K562 (cell line): Measurements from ENCODE around the gene TTLL10. TPM values are rescaled to one million over a fixed set of nuclear protein-coding genes. Genes with fewer than 3 reads are reported as not detected.

ENCODE experiments used
- CBFA2T3 ChIP-seq: fragments of 450-650 bp; IDR thresholded peaks from 2 replicates; pipeline ENCODE4 v1.6.1; 2017
- EGR1 ChIP-seq: fragments of 450-650 bp; conservative IDR thresholded peaks from 2 replicates; pipeline ENCODE4 v1.6.1; 2017; ENCODE audit warnings: mild to moderate bottlenecking
- FOXP1 ChIP-seq: sonication (generic); formaldehyde crosslinking; IDR thresholded peaks from 2 replicates; pipeline ENCODE4 v1.8.0; 2022; ENCODE audit warnings: mild to moderate bottlenecking, missing genetic modification reagents
- MTA3 ChIP-seq: fragments of 450-650 bp; formaldehyde crosslinking; IDR thresholded peaks from 2 replicates; pipeline ENCODE4 v1.6.1; 2017; ENCODE audit warnings: mild to moderate bottlenecking, borderline replicate concordance
- NCOA6 ChIP-seq: fragments of 450-650 bp; IDR thresholded peaks from 2 replicates; pipeline ENCODE4 v1.6.1; 2017; ENCODE audit warnings: mild to moderate bottlenecking
- NEUROD1 ChIP-seq: fragments of 150-350 bp; IDR thresholded peaks from 2 replicates; pipeline ENCODE4 v1.6.1; 2014; ENCODE audit warnings: borderline replicate concordance, low read length, low read depth; ENCODE audit not compliant: partially characterized antibody
- SPI1 ChIP-seq: IDR thresholded peaks from 2 replicates; pipeline ENCODE4 v1.6.1; 2011; ENCODE audit warnings: low read depth, low read length, control low read depth, borderline replicate concordance
- ZC3H4 ChIP-seq: sonication (generic); formaldehyde crosslinking; IDR thresholded peaks from 2 replicates; pipeline ENCODE4 v1.9.0; 2021; ENCODE audit warnings: missing genetic modification reagents, borderline replicate concordance
- ZNF121 ChIP-seq: sonication (generic); formaldehyde crosslinking; conservative IDR thresholded peaks from 2 replicates; pipeline ENCODE4 v1.8.0; 2022; ENCODE audit warnings: missing genetic modification reagents
- polyA plus RNA-seq, 8 experiments: library from polyadenylated mRNA; depleted of rRNA in 4 of 8; stranded (reverse) in 5 of 8; unstranded in 3 of 8; fragments of >200 nt; fragmentation: Nextera tagmentation in 2 of 8; fragmentation: Illumina TruSeq in 1 of 8; extraction: Ambion mirVana in 2 of 8; extraction: Trizol in 1 of 8; gene quantifications; 2 replicates each; pipeline versions ENCODE4 v1.2.1 to v1.2.3, GENCODE V29; 2011 to 2014; ENCODE audit warnings: inconsistent platforms in 1 of 8, missing spikeins in 1 of 8
- total RNA-seq, 7 experiments: library from RNA; depleted of rRNA in 6 of 7; stranded (reverse); fragments of >200 nt in 6 of 7; fragmentation: Illumina TruSeq in 2 of 7; extraction: Trizol in 2 of 7; gene quantifications; 2 replicates each; pipeline versions ENCODE4 v1.2.1 to v1.2.3, GENCODE V29; 2011 to 2021; ENCODE audit warnings: low replicate concordance in 1 of 7
- TF ChIP-seq, protein P1 (sequence below): fragments of 250-450 bp; sonication (Bioruptor Pico); IDR thresholded peaks from 2 replicates; pipeline ENCODE4 v1.4.0; 2020
- TF ChIP-seq, protein P2 (sequence below): sonication (generic); formaldehyde crosslinking; IDR thresholded peaks from 2 replicates; pipeline ENCODE4 v1.9.0; 2022; ENCODE audit warnings: mild to moderate bottlenecking, missing genetic modification reagents
- TF ChIP-seq, protein P3 (sequence below): sonication (generic); formaldehyde crosslinking; IDR thresholded peaks from 2 replicates; pipeline ENCODE4 v1.8.0; 2022; ENCODE audit warnings: mild to moderate bottlenecking, missing genetic modification reagents

The TTLL10 gene
- total and polyA plus RNA-seq, 9 of the 15 experiments (the other 6 are each of a cell fraction or from before 2014, with no cell fraction given), result not detected

DNA sequence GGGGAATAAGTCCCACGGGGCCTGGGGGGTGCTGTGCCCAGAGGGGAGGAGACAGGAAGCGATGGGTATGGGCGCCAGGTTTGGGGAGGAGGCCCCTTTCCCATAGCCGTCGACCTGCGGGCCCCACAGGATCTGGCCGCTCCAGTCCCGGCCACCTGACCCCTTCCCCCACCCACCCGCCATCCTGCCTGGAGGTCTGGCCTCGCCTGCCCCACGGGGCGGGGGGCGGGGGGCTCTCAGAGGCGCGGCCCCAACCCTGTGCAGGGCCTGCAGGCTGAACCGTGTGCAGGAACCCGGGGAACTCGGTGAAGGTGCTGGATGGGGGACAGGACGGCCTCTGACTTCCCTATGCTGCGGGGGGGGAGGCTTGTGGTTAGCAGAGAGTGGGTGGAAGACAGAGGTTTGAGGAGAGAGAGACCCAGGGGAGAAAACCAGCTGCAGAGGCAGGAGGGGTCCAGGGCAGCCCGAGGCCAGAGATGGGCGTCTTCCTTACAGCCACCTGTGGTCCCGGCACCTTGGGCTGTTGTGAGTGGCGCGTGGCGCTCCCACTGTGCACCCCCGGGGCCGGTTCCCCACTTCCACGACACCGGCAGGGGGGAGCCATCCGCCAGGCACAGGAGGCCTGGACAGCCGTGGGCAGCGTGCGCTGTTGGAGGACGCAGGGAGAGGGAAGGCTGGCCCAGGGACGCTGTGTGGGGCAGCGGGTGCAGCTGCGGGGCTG lies 35.2 kb downstream of the TTLL10 start (continued):
- TF ChIP-seq, protein P1, sequence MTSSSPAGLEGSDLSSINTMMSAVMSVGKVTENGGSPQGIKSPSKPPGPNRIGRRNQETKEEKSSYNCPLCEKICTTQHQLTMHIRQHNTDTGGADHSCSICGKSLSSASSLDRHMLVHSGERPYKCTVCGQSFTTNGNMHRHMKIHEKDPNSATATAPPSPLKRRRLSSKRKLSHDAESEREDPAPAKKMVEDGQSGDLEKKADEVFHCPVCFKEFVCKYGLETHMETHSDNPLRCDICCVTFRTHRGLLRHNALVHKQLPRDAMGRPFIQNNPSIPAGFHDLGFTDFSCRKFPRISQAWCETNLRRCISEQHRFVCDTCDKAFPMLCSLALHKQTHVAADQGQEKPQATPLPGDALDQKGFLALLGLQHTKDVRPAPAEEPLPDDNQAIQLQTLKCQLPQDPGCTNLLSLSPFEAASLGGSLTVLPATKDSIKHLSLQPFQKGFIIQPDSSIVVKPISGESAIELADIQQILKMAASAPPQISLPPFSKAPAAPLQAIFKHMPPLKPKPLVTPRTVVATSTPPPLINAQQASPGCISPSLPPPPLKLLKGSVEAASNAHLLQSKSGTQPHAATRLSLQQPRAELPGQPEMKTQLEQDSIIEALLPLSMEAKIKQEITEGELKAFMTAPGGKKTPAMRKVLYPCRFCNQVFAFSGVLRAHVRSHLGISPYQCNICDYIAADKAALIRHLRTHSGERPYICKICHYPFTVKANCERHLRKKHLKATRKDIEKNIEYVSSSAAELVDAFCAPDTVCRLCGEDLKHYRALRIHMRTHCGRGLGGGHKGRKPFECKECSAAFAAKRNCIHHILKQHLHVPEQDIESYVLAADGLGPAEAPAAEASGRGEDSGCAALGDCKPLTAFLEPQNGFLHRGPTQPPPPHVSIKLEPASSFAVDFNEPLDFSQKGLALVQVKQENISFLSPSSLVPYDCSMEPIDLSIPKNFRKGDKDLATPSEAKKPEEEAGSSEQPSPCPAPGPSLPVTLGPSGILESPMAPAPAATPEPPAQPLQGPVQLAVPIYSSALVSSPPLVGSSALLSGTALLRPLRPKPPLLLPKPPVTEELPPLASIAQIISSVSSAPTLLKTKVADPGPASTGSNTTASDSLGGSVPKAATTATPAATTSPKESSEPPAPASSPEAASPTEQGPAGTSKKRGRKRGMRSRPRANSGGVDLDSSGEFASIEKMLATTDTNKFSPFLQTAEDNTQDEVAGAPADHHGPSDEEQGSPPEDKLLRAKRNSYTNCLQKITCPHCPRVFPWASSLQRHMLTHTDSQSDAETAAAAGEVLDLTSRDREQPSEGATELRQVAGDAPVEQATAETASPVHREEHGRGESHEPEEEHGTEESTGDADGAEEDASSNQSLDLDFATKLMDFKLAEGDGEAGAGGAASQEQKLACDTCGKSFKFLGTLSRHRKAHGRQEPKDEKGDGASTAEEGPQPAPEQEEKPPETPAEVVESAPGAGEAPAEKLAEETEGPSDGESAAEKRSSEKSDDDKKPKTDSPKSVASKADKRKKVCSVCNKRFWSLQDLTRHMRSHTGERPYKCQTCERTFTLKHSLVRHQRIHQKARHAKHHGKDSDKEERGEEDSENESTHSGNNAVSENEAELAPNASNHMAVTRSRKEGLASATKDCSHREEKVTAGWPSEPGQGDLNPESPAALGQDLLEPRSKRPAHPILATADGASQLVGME (CRISPR knock-in tag), result no peak
- TF ChIP-seq SPI1 (peak; percentile 65), MTA3 (no peak), EGR1 (peak; percentile 96), ZC3H4 (CRISPR knock-in tag) (no peak), FOXP1 (CRISPR knock-in tag) (no peak; the same call in 1 of the 2 replicates), CBFA2T3 (peak; percentile 51; the same call in 1 of the 2 replicates), NCOA6 (no peak), ZNF121 (CRISPR knock-in tag) (no peak), NEUROD1 (peak; percentile 11)
- TF ChIP-seq, protein P2, sequence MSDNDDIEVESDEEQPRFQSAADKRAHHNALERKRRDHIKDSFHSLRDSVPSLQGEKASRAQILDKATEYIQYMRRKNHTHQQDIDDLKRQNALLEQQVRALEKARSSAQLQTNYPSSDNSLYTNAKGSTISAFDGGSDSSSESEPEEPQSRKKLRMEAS (CRISPR knock-in tag), result no peak
- TF ChIP-seq, protein P3, sequence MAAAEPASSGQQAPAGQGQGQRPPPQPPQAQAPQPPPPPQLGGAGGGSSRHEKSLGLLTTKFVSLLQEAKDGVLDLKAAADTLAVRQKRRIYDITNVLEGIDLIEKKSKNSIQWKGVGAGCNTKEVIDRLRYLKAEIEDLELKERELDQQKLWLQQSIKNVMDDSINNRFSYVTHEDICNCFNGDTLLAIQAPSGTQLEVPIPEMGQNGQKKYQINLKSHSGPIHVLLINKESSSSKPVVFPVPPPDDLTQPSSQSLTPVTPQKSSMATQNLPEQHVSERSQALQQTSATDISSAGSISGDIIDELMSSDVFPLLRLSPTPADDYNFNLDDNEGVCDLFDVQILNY (CRISPR knock-in tag), result 0 out of 2 replicates have a peak, but pooled peaks have one; percentile 28
